GM21717 (cell line): Measurements from ENCODE around the gene EZR.
"Not testable (repeated sequence)": the region's sequence is repeated elsewhere in the genome, so short reads cannot be mapped to it uniquely, and the experiment has no call there.

Source experiments
- ATAC-seq: cut with Tn5 transposase; IDR thresholded peaks from one replicate; pipeline ENCODE4 v1.9.1; 2021; ENCODE audit warnings: mild to moderate bottlenecking, moderate library complexity; ENCODE audit not compliant: unreplicated experiment

EZR gene

GRCh38 chr6:158843751-158844683 is 24.8 kb upstream of the EZR start:
- no peak for ATAC-seq

DNA sequence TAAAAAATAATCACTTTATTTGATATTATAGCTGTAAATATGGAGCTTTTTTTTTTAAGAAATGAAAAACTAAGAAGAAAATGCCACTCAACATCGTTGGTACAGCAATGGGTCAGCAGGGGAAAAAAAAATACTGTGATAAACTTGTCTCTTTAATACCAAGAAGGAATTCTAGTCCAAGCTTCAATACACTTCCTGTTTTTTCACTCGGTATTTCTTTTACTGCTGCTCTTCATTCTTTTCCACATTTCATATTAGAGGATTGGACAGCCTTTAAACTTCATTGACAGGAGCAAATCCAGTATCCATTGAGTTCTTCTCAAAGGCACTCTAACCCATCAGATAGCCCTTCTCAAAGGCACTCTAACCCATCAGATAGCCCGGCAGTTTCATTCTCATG is 22.2 kb upstream of the EZR start:
- no peak for ATAC-seq

- no peak for ATAC-seq
Measured at GRCh38 chr6:158840465-158840864, 21.3 kb upstream of the EZR start.

DNA sequence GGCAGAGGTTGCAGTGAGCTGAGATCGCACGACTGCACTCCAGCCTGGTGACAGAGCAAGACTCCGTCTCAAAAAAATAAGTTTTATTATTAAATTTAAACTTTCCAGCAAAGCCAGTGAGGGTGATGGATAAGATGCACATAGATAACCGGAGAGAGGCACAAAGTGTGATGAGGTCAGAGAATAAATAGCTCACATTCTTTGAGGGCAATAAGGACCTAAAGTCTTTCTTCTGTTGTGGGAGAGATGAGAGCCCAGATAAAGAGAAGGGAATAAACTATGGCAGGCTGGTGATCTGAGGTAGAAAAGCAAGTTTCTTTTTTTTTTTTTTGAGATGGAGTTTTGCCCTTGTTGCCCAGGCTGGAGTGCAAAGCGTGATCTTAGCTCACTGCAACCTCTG is 20.6 kb upstream of the EZR start:
- no peak for ATAC-seq

- ATAC-seq, result not testable (repeated sequence)
Measured at GRCh38 chr6:158838790-158839189, 19.6 kb upstream of the EZR start.

DNA sequence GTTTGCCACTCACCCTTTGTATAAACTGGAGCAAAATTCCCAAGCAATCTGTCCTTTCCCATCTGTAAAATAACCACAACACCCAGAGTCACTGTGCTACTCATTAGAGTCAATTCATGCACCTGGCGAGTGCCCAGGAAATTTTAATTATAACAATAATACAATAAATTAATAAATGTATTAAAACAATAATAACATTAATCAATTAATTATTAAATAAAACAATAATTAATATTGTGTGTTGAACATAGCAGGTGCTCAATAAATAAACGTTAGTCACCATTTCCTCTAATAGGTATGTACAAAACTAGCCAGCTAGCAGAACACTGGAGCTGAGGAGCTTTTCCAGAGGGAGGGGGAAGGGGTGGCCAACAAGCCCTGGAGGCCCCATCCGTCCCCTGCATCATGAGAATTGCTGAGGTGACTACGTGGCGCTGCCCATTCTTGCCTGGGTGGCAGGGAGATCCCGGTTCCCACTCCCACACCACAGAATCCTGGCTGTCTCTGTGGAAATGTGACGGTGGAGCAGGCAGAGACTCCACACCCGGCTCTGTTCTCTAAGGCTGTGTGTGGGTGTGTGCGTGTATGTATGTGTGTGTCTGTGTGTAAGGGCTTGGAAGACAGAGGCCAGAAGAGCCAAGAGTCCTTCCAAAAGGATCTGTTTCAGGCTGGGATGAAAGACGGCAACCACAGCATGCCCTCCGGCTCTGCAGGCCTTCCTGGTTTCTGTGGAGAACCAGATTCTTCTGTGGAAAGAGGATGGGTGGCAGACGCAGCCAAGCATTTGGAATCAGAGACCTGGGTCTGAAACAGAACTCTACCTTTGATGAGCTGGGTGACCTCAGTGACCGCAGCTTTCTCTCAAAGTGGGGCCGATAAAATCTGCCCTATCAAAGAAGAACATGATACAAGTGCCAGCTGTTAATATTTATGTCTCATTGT is 18.8 kb upstream of the EZR start:
- ATAC-seq, result no peak

- ATAC-seq, result no peak
Measured at GRCh38 chr6:158836625-158837311, 17.6 kb upstream of the EZR start.

- no peak for ATAC-seq
Measured at GRCh38 chr6:158835616-158836221, 16.6 kb upstream of the EZR start.

DNA sequence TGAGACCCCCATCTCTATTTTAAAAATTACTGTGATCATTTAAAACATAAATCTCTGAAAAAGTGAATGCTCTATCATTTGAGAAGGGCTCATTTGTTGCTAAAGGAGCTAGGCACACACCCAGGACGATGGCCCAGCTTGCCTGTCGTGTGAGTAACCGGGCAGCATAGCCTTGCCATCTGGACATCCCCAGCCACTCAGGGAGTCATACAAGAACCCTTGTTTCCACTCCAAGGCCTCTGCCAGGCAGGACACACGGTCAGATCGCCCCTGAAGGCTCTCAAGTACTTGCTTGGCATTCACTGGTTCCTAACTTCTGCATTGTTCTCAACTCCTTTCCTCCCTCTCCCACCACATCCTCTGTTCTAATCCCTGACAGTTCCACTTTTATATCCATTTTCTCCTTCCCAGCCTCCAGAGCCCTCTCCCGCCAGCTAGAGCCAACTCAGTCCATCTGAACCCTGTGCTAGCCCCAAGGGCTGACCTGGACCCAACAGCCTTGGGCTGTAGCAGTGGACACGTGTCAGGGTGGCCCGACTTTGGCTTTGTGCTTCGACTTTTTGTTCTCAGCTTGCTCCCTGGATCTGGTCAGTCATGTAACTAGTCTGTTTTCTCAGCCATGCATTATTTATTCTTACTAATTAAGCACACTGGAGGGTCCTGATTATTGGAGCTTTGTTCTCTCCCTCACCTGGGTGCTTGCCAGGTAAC is 15.7 kb upstream of the EZR start:
- ATAC-seq, result no peak

GRCh38 chr6:158832807-158833206 is 13.6 kb upstream of the EZR start:
- not testable (repeated sequence) for ATAC-seq

GRCh38 chr6:158832026-158832425 is 12.9 kb upstream of the EZR start:
- no peak for ATAC-seq

GRCh38 chr6:158831571-158831970 is 12.4 kb upstream of the EZR start:
- ATAC-seq, result no peak

GRCh38 chr6:158830736-158831135 is 11.6 kb upstream of the EZR start:
- ATAC-seq, result no peak

GRCh38 chr6:158828807-158829206 is 9.6 kb upstream of the EZR start:
- no peak for ATAC-seq

DNA sequence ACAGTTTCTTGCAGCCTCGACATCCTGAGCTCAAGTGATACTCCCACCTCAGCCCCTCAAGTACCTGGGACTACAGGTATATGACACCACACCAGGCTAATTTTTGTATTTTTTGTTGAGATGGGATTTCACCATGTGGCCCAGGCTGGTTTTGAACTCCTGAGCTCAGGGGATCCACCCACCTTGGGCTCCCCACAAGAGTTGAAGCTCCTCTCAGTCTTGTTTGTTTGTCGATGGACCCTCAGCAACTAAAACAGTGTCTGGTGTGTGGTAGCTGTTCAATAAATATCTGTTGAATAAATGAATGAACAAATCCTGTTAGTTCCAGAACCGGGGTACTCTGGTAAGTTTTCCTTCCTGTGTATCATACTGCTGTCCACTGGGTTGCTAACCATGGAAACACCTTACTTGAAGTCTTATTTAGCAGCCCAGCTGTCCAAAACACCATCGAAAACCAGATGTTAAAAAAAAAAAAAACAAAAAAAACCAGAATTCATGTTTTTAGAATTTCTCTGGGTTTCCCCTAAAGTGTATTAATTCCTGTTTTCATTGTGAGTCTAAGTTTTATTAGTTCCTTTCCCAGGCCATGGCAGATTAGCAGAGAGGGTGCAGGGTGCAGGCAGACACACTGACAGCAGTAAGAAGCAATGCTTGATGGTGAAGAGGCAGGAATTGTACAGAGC is 7.8 kb upstream of the EZR start:
- peak; percentile 74 for ATAC-seq

- no peak for ATAC-seq
Measured at GRCh38 chr6:158825951-158826306, 6.8 kb upstream of the EZR start.

GRCh38 chr6:158825038-158825950 is 6.1 kb upstream of the EZR start:
- ATAC-seq, result no peak

GRCh38 chr6:158823616-158824015 is 4.4 kb upstream of the EZR start:
- ATAC-seq, result not testable (repeated sequence)
